Aorta (tissue), 5 donors: ENCODE measurements around the gene KASH5. TPM values are rescaled to one million over a fixed set of nuclear protein-coding genes. Genes with fewer than 3 reads are reported as not detected.

Experiments
- ATAC-seq: fragments of 200-7000 bp; cut with Tn5 transposase; one replicate; pipeline ENCODE4 v1.9.1; 2022; ENCODE audit warnings: moderate library complexity; ENCODE audit not compliant: low FRiP score
- DNase-seq, 2 donors: peaks; one replicate each; pipeline ENCODE4 v3.0.0-alpha.2; 2020
- H3K27ac ChIP-seq, 2 donors: one replicate each; pipeline ENCODE4 v1.5.1; 2013; ENCODE audit warnings: low read length in 2 of 2, mild to moderate bottlenecking in 2 of 2, moderate library complexity in 2 of 2, control low read depth in 1 of 2, inconsistent platforms in 1 of 2, low read depth in 1 of 2
- H3K27me3 ChIP-seq, 2 donors: one replicate each; pipeline ENCODE4 v1.6.1; 2013; ENCODE audit warnings: control low read depth in 1 of 2, low read length in 1 of 2, mild to moderate bottlenecking in 1 of 2, moderate library complexity in 1 of 2; ENCODE audit not compliant: insufficient read depth in 2 of 2, control insufficient read depth in 1 of 2
- H3K36me3 ChIP-seq, 2 donors: one replicate each; pipeline ENCODE4 v1.6.1; 2013; ENCODE audit warnings: control low read depth in 1 of 2, low read length in 1 of 2, mild to moderate bottlenecking in 1 of 2; ENCODE audit not compliant: insufficient read depth in 2 of 2, control insufficient read depth in 1 of 2
- H3K4me1 ChIP-seq, 2 donors: one replicate each; pipeline ENCODE4 v1.6.1; 2013; ENCODE audit warnings: low read length in 2 of 2, control low read depth in 1 of 2, mild to moderate bottlenecking in 1 of 2, moderate library complexity in 1 of 2; ENCODE audit not compliant: insufficient read depth in 2 of 2, control insufficient read depth in 1 of 2
- H3K4me3 ChIP-seq, 2 donors: one replicate each; pipeline ENCODE4 v1.5.1; 2013; ENCODE audit warnings: low read length in 2 of 2, control low read depth in 1 of 2, mild to moderate bottlenecking in 1 of 2
- H3K9me3 ChIP-seq: one replicate; pipeline ENCODE4 v1.6.1; 2013; ENCODE audit warnings: mild to moderate bottlenecking, low read length; ENCODE audit not compliant: control insufficient read depth
- WGBS, 2 donors: extraction: QIAGEN DNeasy Blood & Tissue Kit; methylation state at CpG; one replicate each; pipeline ENCODE4 v1.1.7; 2013; 5-methylcytosine and 5-hydroxymethylcytosine counted together
- intact Hi-C, 2 donors: fragments of 100-400 bp; cut with DNase I; formaldehyde crosslinking; loops; one replicate each; pipeline versions ENCODE4 v1.14.2 to v1.15.0; 2022
- long read RNA-seq, 2 donors: library from polyadenylated mRNA; unstranded; transcript quantifications; one replicate each; pipeline ENCODE4 v2.0.0, GENCODE V29; 2020 to 2021
- polyA plus RNA-seq, 2 donors: library from polyadenylated mRNA; stranded (reverse); fragments of 200-250 nt; gene quantifications; one replicate each; pipeline ENCODE4 v1.2.3, GENCODE V29; 2013
- total RNA-seq, 2 donors: library from RNA; stranded (reverse); fragmentation: NEBNext Ultra II Directional; extraction: Animal tissue kit (Norgen Biotek cat#: 25700); gene quantifications; one replicate each; pipeline ENCODE4 v1.2.1, GENCODE V29; 2021
- donor health status: healthy with polysubstance abuse.
- donor health status: Bipolar disorder and iron deficiency.
- donor health status: DM: no; HTN: no; CAD: no.
- donor health status: DM: no; HTN: no; CAD: no.
- donor health status: DM: yes; HTN: yes; CAD: no.

KASH5 gene, protein sequence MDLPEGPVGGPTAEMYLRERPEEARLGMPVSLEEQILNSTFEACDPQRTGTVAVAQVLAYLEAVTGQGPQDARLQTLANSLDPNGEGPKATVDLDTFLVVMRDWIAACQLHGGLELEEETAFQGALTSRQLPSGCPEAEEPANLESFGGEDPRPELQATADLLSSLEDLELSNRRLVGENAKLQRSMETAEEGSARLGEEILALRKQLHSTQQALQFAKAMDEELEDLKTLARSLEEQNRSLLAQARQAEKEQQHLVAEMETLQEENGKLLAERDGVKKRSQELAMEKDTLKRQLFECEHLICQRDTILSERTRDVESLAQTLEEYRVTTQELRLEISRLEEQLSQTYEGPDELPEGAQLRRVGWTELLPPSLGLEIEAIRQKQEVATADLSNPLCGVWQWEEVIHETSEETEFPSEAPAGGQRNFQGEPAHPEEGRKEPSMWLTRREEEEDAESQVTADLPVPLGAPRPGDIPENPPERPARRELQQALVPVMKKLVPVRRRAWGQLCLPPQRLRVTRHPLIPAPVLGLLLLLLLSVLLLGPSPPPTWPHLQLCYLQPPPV
- total RNA-seq (not detected), polyA plus RNA-seq (not detected)
- long read RNA-seq, donor 1, result 0 reads
- long read RNA-seq, donor 2, result 0 reads

DNA sequence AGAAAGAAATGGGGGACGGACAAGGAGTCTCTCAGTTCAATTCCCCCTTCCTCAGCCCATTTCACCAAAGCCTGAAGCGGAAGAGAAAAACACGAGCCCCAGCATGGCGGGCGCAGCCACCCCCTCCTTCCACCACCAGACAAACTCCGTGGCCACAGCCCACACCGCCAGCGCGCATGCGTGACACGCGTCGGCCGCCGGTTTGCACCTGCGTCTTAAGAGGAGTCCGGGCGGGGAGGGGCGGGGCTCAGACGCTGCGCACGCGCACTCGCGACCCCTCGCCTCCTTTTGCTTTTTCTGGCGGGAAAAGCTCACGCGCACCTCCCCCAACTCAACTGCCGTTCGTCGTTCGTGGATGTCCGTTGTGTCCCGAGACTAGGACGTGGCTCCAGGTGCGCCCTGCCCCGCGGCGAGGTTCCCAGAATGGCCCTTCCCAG lies at the start of gene KASH5:
TSS of gene KASH5 (plus strand) at position 314 of the 437 bp plus-strand sequence. CDS start 2,635 bp downstream, outside the sequence.
- Histone ChIP-seq H3K27ac (no peak within 1 kb of the TSS), H3K4me3 (no peak within 1 kb of the TSS), H3K27me3 (no peaks in the 10 kb centered on the region), H3K36me3 (no peaks in the 10 kb centered on the region), H3K4me1 (no peaks in the 10 kb centered on the region), H3K9me3 (no peaks in the 10 kb centered on the region)
- WGBS, 2 donors, result 35 to 57% methylated on average over 39 to 40 of the region's 40 CpGs
- DNase-seq, result peak; percentile 90 to 92
- intact Hi-C loops, result no loop called here
- peak; percentile 77 for ATAC-seq

GRCh38 chr19:49338691-49339300 lies 49.3 kb upstream of the KASH5 start:
- Histone ChIP-seq H3K27ac (no peak overlapping the region), H3K4me3 (peak overlapping the region in 1 of 2 donors; percentile 10), H3K9me3 (no peaks in the 10 kb centered on the region), H3K27me3 (no peaks in the 10 kb centered on the region), H3K4me1 (no peaks in the 10 kb centered on the region), H3K36me3 (no peaks in the 10 kb centered on the region)
- ATAC-seq, result peak; percentile 59
- intact Hi-C loops, result no loop called here
- WGBS, 2 donors, result 3 to 8% methylated on average over 29 to 30 of the region's 30 CpGs
- DNase-seq, result peak; percentile 75 to 88

GRCh38 chr19:49339301-49340068 lies 48.6 kb upstream of the KASH5 start:
- DNase-seq (peak; percentile 91 to 93), ATAC-seq (peak; percentile 95)
- Histone ChIP-seq H3K4me1 (no peaks in the 10 kb centered on the region), H3K36me3 (no peaks in the 10 kb centered on the region), H3K27ac (peak overlapping the region in 1 of 2 donors; percentile 69), H3K4me3 (peak overlapping the region; percentile 22), H3K27me3 (no peaks in the 10 kb centered on the region), H3K9me3 (no peaks in the 10 kb centered on the region)
- intact Hi-C loops, result no loop called here
- WGBS, 2 donors, result 4 to 6% methylated on average over 46 to 47 of the region's 47 CpGs

GRCh38 chr19:49340069-49340864 lies 47.8 kb upstream of the KASH5 start:
- ATAC-seq, result peak; percentile 77
- intact Hi-C loops, result no loop called here
- Histone ChIP-seq H3K4me1 (no peaks in the 10 kb centered on the region), H3K36me3 (no peaks in the 10 kb centered on the region), H3K27me3 (no peaks in the 10 kb centered on the region), H3K9me3 (no peaks in the 10 kb centered on the region), H3K4me3 (peak overlapping the region; percentile 22), H3K27ac (peak overlapping the region in 1 of 2 donors; percentile 69)
- WGBS, 2 donors, result 9 to 11% methylated on average over 36 of the region's 36 CpGs
- peak; percentile 81 to 91 for DNase-seq

GRCh38 chr19:49340865-49341718 lies 47.0 kb upstream of the KASH5 start:
- Histone ChIP-seq H3K4me3 (no peak overlapping the region), H3K9me3 (no peaks in the 10 kb centered on the region), H3K27ac (peak overlapping the region in 1 of 2 donors; percentile 5), H3K36me3 (no peaks in the 10 kb centered on the region), H3K27me3 (no peaks in the 10 kb centered on the region), H3K4me1 (no peaks in the 10 kb centered on the region)
- intact Hi-C loops, result no loop called here
- ATAC-seq, result no peak
- 95% methylated on average over 11 of the region's 11 CpGs for WGBS, 2 donors
- DNase-seq, result peak; percentile 41 to 53

DNA sequence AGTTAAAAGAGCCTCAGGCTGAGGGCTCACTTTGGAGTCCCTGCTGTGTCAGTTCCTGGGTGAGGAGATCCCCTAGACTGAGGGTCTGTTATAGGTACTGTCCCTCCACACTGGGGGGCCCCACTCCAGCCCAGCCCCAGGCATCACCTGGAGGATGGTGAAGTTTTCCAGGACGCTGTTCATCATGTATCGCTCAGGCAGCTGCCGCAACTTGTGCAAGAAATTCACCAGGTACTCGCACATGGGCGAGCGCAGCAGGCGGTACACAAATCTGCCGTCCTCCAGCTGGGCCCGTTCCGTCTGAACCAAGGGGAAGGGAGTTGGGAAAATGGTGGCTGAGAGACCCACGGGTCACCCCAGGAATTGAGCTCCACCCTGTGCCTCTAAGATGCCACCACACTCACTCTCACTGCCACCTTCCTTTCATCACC lies 45.7 kb upstream of the KASH5 start:
- Histone ChIP-seq H3K4me3 (no peak overlapping the region), H3K36me3 (peaks cover 0 to 1% of the 10 kb centered on the region in 2 donors), H3K4me1 (no peaks in the 10 kb centered on the region), H3K27ac (no peak overlapping the region), H3K9me3 (no peaks in the 10 kb centered on the region), H3K27me3 (no peaks in the 10 kb centered on the region)
- 90 to 92% methylated on average over 11 of the region's 11 CpGs for WGBS, 2 donors
- DNase-seq (peak; percentile 29 to 73), ATAC-seq (no peak)
- intact Hi-C loops, result no loop called here

GRCh38 chr19:49343123-49343522 lies 44.9 kb upstream of the KASH5 start:
- intact Hi-C loops, result no loop called here
- peaks cover 0 to 1% of the 10 kb centered on the region in 2 donors for H3K36me3 ChIP-seq
- H3K9me3 ChIP-seq, result no peaks in the 10 kb centered on the region
- H3K27me3 ChIP-seq, result no peaks in the 10 kb centered on the region
- ATAC-seq (no peak), DNase-seq (peak; percentile 38 to 49)
- 95 to 99% methylated on average over 6 to 7 of the region's 7 CpGs for WGBS, 2 donors
- no peaks in the 10 kb centered on the region for H3K4me1 ChIP-seq
- no peak overlapping the region for H3K27ac ChIP-seq
- no peak overlapping the region for H3K4me3 ChIP-seq
